Activated CD4-positive, alpha-beta memory T cell treated with anti-CD3 and anti-CD28 coated beads for 36 hours (primary cell): ENCODE results near the gene ADM5. TPM values are rescaled to one million over a fixed set of nuclear protein-coding genes. Genes with fewer than 3 reads are reported as not detected.

Experiments used
- CTCF ChIA-PET: fragments of 350-600 bp; sonication (Branson Sonifier 250); formaldehyde crosslinking; loops from one replicate; lab custom pipeline; 2021; ENCODE audit warnings: antibody characterized with exemption, inconsistent platforms; lab: Charles Lee
- POLR2A ChIA-PET: fragments of 350-600 bp; sonication (Branson Sonifier 250); formaldehyde crosslinking; loops from one replicate; lab custom pipeline; 2021; ENCODE audit warnings: antibody characterized with exemption; lab: Charles Lee
- DNase-seq: peaks from one replicate; pipeline ENCODE4 v3.0.0-alpha.2; 2020
- H3K27ac Mint-ChIP-seq: one replicate; pipeline ENCODE4 v1.8.0; 2021; ENCODE audit warnings: mixed read lengths
- H3K27me3 Mint-ChIP-seq: one replicate; pipeline ENCODE4 v1.8.0; 2021; ENCODE audit warnings: mixed read lengths
- H3K36me3 Mint-ChIP-seq: one replicate; pipeline ENCODE4 v1.8.0; 2021; ENCODE audit warnings: mixed read lengths
- H3K4me1 Mint-ChIP-seq: one replicate; pipeline ENCODE4 v1.8.0; 2021; ENCODE audit warnings: low read depth, mixed read lengths
- H3K4me3 Mint-ChIP-seq: one replicate; pipeline ENCODE4 v1.8.0; 2021; ENCODE audit warnings: mild to moderate bottlenecking, mixed read lengths
- H3K9me3 Mint-ChIP-seq: one replicate; pipeline ENCODE4 v1.8.0; 2021; ENCODE audit warnings: mixed read lengths
- intact Hi-C: fragments of 100-400 bp; cut with micrococcal nuclease; formaldehyde crosslinking; loops from one replicate; pipeline ENCODE4 v1.15.1; 2023
- total RNA-seq, 2 experiments: library from RNA; stranded (reverse); gene quantifications; one replicate each; pipeline ENCODE4 v1.2.3, GENCODE V29; 2021

Gene ADM5
- total RNA-seq, 2 experiments from 2014 or later, result 2.9 to 3.0 TPM

DNA sequence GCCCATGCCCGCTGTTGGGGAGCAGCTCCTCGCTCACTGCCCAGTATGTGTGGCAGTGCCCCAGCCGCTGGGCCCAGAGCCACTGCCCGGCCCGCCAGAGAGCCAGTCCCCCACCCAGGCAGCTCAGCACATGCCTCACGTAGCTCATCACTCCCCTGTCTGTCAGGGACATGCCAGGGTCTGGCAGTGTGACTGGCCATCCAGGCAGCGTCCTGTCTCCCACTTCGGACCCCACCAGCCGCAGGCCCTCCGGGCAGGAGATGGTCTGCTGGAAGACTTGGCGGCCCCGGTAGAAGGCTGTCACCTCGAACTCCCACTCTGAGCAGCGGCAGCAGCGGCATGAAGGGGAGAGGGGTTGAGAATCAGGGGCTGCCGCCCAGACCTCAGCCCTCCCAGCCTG lies 27.4 kb upstream of the ADM5 start:
- POLR2A ChIA-PET, result interaction anchor here (0.7 kb wide), 1 partner anchor 15 kb away, joined by 3 read pairs; no protein-coding TSS in a partner anchor
- no peaks in the 10 kb centered on the region for H3K9me3 Mint-ChIP-seq
- H3K27me3 Mint-ChIP-seq, result no peaks in the 10 kb centered on the region
- no peak for DNase-seq
- CTCF ChIA-PET, result interaction anchor here (2.5 kb wide), 1 partner anchor 10 kb away, joined by 14 read pairs; no protein-coding TSS in a partner anchor
- peaks cover 32% of the 10 kb centered on the region for H3K36me3 Mint-ChIP-seq
- no peak overlapping the region for H3K4me3 Mint-ChIP-seq
- intact Hi-C loops, result no loop called here
- H3K27ac Mint-ChIP-seq, result no peak overlapping the region
- H3K4me1 Mint-ChIP-seq, result peaks cover 28% of the 10 kb centered on the region

DNA sequence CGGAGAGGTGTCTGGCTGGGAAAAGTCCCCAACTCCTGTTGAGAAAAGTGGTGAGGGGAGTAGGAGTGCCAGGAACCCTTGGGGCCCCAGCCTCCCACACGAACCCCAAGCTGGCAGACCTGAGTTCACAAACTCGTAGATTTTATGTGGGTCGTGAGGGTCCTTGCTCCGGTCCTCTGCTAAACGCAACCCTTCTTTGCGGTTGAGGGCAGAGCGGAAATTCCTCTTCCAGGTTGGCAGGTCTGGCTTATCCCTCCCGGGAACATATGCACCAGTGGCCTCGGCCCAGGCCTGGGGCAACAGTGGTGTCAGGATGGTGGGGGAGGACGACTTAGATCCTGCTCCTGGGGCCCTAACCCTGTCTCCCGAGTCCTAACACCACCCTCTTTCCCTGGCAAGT lies 26.2 kb upstream of the ADM5 start:
- Mint-ChIP-seq H3K36me3 (peaks cover 27% of the 10 kb centered on the region), H3K27ac (peak overlapping the region; percentile 96), H3K9me3 (no peaks in the 10 kb centered on the region), H3K4me3 (peak overlapping the region; percentile 99), H3K4me1 (peaks cover 35% of the 10 kb centered on the region), H3K27me3 (no peaks in the 10 kb centered on the region)
- no peak for DNase-seq
- CTCF ChIA-PET, result interaction anchor here (0.7 to 3.3 kb wide), 5 partner anchors 9 to 55 kb away, joined by 3 to 31 read pairs (median 7); partner anchors contain the start of gene PRMT1
- POLR2A ChIA-PET, result interaction anchor here (1.7 to 3.6 kb wide), 3 partner anchors 8 to 21 kb away, joined by 5 to 29 read pairs (median 20); partner anchors contain the start of genes PRMT1 and SCAF1
- intact Hi-C loops, result no loop called here

DNA sequence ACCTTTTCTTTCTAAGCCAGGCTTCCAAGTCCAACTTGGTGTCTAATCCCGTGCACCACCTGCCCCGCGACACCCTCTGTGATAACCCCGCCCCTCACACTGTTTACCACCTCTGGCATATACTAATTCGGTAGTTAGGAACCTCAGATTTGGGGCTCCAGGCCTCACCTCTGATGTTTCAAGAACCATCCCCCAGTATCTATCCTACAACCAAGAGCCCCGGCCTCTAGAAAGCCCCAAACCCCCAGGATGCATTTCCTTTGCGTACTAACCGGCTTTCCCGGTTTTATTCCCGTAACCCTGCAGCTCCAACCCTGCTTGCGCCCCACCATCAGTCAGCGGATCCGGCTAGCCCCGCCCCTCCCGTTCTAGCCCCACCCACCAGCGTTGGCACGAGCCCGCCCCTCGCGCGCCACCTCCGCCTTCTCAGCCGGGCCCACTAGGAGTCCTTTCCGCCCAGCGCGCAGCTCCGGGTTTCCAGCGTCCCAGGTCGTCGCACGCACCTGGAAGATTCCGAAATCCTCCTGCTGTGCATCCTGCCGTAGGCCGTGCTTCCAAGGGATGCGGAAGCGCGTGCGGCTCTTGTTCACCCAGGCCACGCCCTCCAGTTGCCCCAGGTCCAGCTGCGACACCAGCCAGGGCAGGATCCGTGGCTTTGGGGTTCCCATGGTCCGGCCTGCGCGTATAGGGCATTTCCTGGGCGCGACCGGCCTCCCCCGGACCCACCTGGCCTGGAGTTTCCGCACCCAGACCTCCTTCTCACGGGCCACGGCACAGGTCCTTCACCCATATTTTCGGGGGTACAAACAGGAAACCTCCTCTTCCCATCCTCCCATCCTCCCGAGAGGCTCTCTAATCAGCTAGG lies 25.0 kb upstream of the ADM5 start:
- DNase-seq, result peak; percentile 96
- no peaks in the 10 kb centered on the region for H3K9me3 Mint-ChIP-seq
- H3K4me1 Mint-ChIP-seq, result peaks cover 32% of the 10 kb centered on the region
- peaks cover 28% of the 10 kb centered on the region for H3K36me3 Mint-ChIP-seq
- intact Hi-C loops, result loop anchor here (1.0 kb wide), 3 partner anchors 12 to 74 kb away; partner anchors contain the start of gene RRAS
- CTCF ChIA-PET, result interaction anchor here (0.6 to 3.3 kb wide), 8 partner anchors 9 to 302 kb away, joined by 3 to 31 read pairs (median 4); partner anchors contain the start of genes PRMT1 and RRAS
- H3K27me3 Mint-ChIP-seq, result no peaks in the 10 kb centered on the region
- POLR2A ChIA-PET, result interaction anchor here (0.5 to 3.6 kb wide), 7 partner anchors 9 to 131 kb away, joined by 3 to 29 read pairs (median 5); partner anchors contain the start of genes PRMT1, RRAS and SCAF1
- H3K4me3 Mint-ChIP-seq, result peak overlapping the region; percentile 99
- peak overlapping the region; percentile 96 for H3K27ac Mint-ChIP-seq

DNA sequence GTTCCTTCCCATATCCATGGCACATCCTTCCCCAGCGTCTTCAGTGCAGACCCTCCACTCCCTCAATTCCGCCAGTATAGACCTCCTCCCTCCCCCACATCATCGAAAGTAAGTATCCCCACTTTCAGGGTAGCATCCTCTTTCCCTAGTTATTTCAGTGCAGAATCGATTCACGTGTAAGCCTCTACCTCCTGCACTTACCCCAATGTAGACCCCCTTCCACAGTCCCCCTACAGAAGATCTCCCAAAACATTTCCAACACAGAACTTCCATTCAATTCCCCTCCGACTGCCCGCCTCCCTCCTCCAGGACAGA lies 24.4 kb upstream of the ADM5 start:
- peak overlapping the region; percentile 96 for H3K27ac Mint-ChIP-seq
- H3K4me3 Mint-ChIP-seq, result peak overlapping the region; percentile 99
- POLR2A ChIA-PET, result interaction anchor here (1.3 to 3.6 kb wide), 6 partner anchors 10 to 73 kb away, joined by 3 to 29 read pairs (median 9); partner anchors contain the start of genes PRMT1, RRAS and SCAF1
- peaks cover 32% of the 10 kb centered on the region for H3K4me1 Mint-ChIP-seq
- H3K36me3 Mint-ChIP-seq, result peaks cover 28% of the 10 kb centered on the region
- H3K27me3 Mint-ChIP-seq, result no peaks in the 10 kb centered on the region
- intact Hi-C loops, result loop anchor here (1.0 kb wide), 2 partner anchors 11 to 75 kb away; no protein-coding TSS in a partner anchor
- H3K9me3 Mint-ChIP-seq, result no peaks in the 10 kb centered on the region
- no peak for DNase-seq
- CTCF ChIA-PET, result interaction anchor here (1.1 to 3.3 kb wide), 3 partner anchors 12 to 25 kb away, joined by 5 to 31 read pairs (median 6); partner anchors contain the start of genes PRMT1 and RRAS

DNA sequence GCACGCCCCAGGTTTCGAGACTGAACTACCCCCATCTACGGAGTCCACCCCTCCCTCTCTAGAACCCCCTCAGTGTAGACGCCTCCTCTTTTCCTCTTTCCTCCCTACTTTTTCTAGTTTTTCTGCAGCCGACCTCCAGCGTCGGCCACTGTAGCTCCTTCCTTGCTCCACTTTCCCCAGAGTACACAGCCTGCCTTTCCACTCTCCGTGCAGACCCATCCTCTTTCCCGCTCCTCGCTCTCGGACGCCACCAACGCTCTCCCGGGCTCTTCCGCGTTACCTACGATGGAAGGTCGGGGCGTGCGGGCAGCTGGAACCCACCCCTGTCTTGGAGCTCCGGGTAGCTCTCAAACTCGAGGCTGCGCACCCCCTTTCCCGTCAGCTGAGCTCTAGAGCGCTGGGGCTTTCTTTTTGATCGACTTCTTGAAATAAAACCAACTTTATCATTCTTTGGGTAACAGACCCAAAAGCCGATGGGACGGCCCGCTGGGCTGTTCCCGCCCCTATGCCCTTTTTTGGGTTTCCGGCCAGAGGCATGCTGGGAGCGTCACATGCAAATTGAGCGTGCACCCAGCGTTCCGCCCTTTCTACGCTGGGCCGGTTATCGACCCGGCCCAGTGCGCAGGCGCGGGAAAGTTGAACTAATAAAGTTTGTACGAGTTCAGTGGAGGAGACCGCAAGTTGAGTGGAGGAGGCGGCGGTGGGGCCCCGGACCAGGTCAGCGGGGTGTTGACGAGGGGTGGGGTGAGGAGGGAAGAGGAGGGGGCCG lies 23.9 kb upstream of the ADM5 start, which contains the start of the genes BCL2L12 and IRF3:
Gene BCL2L12 (plus strand): TSS at position 583 of the 769 bp plus-strand sequence. CDS start 760 bp downstream, outside the sequence.
Gene IRF3 (minus strand): TSS at position 507 of the 769 bp plus-strand sequence. CDS start 1,019 bp downstream, outside the sequence.
- Mint-ChIP-seq H3K9me3 (no peaks in the 10 kb centered on the region), H3K36me3 (peaks cover 25% of the 10 kb centered on the region), H3K4me3 (peak within 1 kb of the TSS; percentile 99), H3K27ac (peak within 1 kb of the TSS; percentile 96), H3K27me3 (no peaks in the 10 kb centered on the region), H3K4me1 (peaks cover 32% of the 10 kb centered on the region)
- intact Hi-C loops, result loop anchor here (1.0 kb wide), 2 partner anchors 11 to 75 kb away; no protein-coding TSS in a partner anchor
- ChIA-PET POLR2A (interaction anchor here (1.3 to 3.6 kb wide), 5 partner anchors 11 to 74 kb away, joined by 3 to 29 read pairs (median 13); partner anchors contain the start of genes PRMT1, RRAS and SCAF1), CTCF (interaction anchor here (1.1 to 3.3 kb wide), 2 partner anchors 12 to 16 kb away, joined by 6 to 31 read pairs; partner anchors contain the start of gene PRMT1)
- peak; percentile 99 for DNase-seq

DNA sequence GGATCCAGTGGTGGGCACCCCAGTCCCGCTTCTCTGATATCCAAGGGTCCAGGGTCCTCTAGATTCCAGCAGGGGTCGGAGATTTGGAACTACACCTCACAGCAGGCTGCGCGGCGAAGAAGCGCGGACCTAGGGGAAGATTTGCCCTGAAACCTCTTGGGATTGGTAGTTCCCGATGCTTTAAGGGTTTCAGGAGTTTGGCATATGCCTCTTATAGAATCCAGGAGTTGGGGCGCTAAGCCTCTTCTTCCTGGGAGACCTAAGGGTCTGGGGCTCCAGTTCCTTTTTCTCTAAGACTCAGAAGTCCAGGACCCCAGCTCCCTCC lies 23.3 kb upstream of the ADM5 start:
- intact Hi-C loops, result no loop called here
- peak overlapping the region; percentile 96 for H3K27ac Mint-ChIP-seq
- no peaks in the 10 kb centered on the region for H3K9me3 Mint-ChIP-seq
- peaks cover 26% of the 10 kb centered on the region for H3K36me3 Mint-ChIP-seq
- DNase-seq, result no peak
- peak overlapping the region; percentile 99 for H3K4me3 Mint-ChIP-seq
- H3K4me1 Mint-ChIP-seq, result peaks cover 32% of the 10 kb centered on the region
- no peaks in the 10 kb centered on the region for H3K27me3 Mint-ChIP-seq
- POLR2A ChIA-PET, result interaction anchor here (1.3 to 3.6 kb wide), 4 partner anchors 10 to 74 kb away, joined by 3 to 29 read pairs (median 8); partner anchors contain the start of genes PRMT1 and RRAS
- CTCF ChIA-PET, result interaction anchor here (3.3 kb wide), 1 partner anchor 11 kb away, joined by 31 read pairs; the partner anchor contains the start of gene PRMT1

DNA sequence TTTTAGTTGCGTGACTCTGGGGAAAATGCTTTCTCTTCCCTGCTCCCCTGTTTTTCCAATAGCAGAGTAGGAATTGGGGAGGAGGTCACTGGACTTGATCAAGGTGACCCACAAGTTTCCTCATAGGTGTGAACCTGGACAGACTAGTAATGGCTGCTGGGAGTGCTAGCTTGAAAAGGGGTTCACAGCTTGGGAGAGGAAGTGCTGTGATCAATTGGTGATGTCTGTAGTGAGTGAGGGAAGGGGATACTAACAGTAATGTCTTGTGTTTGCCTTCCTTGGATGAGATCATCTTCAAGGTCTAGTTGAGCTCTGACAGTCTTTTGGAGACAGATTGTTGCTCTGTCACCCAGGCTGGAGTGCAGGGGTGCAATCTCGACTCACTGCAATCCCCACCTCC lies 21.9 kb upstream of the ADM5 start:
- peaks cover 29% of the 10 kb centered on the region for H3K36me3 Mint-ChIP-seq
- intact Hi-C loops, result no loop called here
- DNase-seq, result no peak
- CTCF ChIA-PET, result interaction anchor here (1.1 to 1.3 kb wide), 2 partner anchors 13 kb away, joined by 4 to 5 read pairs; no protein-coding TSS in a partner anchor
- POLR2A ChIA-PET, result interaction anchor here (0.8 kb wide), 1 partner anchor 27 kb away, joined by 4 read pairs; the partner anchor contains the start of gene RRAS
- H3K4me1 Mint-ChIP-seq, result peaks cover 38% of the 10 kb centered on the region
- peak overlapping the region; percentile 51 for H3K27ac Mint-ChIP-seq
- H3K27me3 Mint-ChIP-seq, result no peaks in the 10 kb centered on the region
- H3K4me3 Mint-ChIP-seq, result peak overlapping the region; percentile 99
- H3K9me3 Mint-ChIP-seq, result no peaks in the 10 kb centered on the region

DNA sequence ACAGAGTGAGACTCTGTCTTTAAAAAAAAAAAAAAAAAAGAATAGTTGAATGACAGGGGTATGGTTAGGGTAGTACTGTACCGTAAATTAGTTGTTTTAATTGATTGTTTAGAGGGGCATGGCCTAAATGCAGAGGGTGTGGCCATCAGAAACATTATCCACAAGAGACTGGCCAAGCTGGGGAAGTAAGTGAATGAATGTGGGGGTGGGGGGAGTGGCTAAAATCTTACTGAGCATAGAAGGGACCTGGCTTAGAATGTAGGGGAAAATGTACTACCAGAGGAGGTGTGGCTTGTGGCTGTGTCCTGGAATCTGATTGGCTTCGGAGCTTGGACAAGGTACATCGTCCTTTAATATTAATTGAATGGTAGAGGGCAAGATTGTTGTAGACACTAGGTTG lies 19.9 kb upstream of the ADM5 start:
- intact Hi-C loops, result no loop called here
- peaks cover 20% of the 10 kb centered on the region for H3K4me1 Mint-ChIP-seq
- POLR2A ChIA-PET, result no interaction called here
- peaks cover 19% of the 10 kb centered on the region for H3K36me3 Mint-ChIP-seq
- H3K27ac Mint-ChIP-seq, result no peak overlapping the region
- no peaks in the 10 kb centered on the region for H3K9me3 Mint-ChIP-seq
- H3K4me3 Mint-ChIP-seq, result no peak overlapping the region
- DNase-seq, result no peak
- no peaks in the 10 kb centered on the region for H3K27me3 Mint-ChIP-seq
- CTCF ChIA-PET, result interaction anchor here (3.8 kb wide), 1 partner anchor 27 kb away, joined by 26 read pairs; the partner anchor contains the start of gene SCAF1

DNA sequence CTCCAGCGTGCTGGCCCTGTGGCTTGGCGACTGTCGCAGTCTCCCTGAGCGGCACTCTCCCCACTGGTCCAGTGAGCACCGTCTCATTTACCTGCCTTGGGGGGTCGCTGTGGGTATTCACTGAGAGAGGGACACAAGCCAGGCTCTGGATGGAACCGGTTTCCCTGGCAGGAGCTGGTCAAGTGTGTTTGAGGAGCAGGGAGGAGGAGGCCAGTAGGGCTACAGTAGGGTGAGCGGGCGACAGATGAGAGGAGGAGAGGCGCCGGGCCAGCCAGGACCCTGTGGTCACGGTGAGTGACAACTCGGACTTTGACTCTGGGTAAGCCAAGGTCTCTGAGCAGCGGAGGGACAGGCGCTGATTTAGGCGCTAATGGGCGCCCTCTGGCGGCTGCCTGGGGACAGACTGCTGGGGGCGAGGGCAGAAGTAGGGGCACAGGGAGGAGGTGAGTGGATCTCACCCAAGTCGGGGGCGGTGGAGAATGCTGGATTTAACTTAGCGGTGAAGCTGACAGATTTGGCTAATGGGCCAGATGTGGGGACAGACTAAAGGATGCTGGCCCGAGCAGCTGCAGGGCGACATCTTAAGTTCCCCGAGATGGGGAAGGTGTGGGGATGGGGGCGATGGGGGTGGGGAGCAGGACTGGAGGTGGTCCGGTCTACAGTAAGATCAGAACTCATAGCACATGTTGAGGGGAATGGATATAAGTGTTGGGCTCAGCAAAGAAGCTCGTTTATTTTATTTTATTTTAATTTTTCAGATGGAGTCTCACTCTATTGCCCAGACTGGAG lies 17.1 kb upstream of the ADM5 start:
- ChIA-PET CTCF (interaction anchor here (0.6 to 3.8 kb wide), 23 partner anchors 8 to 169 kb away, joined by 3 to 26 read pairs (median 5); partner anchors contain the start of genes ADM5, RRAS and SCAF1), POLR2A (interaction anchor here (0.9 kb wide), 1 partner anchor 29 kb away, joined by 3 read pairs; no protein-coding TSS in a partner anchor)
- Mint-ChIP-seq H3K4me1 (peaks cover 17% of the 10 kb centered on the region), H3K4me3 (no peak overlapping the region), H3K36me3 (peaks cover 12% of the 10 kb centered on the region), H3K9me3 (no peaks in the 10 kb centered on the region), H3K27ac (peak overlapping the region; percentile 26), H3K27me3 (no peaks in the 10 kb centered on the region)
- intact Hi-C loops, result no loop called here
- peak; percentile 80 for DNase-seq
